Breast epithelium (tissue), 4 donors: ENCODE data around the gene CALM1. TPM values are rescaled to one million over a fixed set of nuclear protein-coding genes. Genes with fewer than 3 reads are reported as not detected.

Experiments used
- DNase-seq, 2 donors: peaks; one replicate each; pipeline ENCODE4 v3.0.0-alpha.2; 2019; ENCODE audit warnings: low spot score in 2 of 2
- H3K27ac ChIP-seq, 2 donors: fragments of 200-600 bp; sonication (generic) in 1 of 2; one replicate each; pipeline ENCODE4 v1.5.1; 2016 to 2019; ENCODE audit warnings: mild to moderate bottlenecking in 1 of 2
- H3K27me3 ChIP-seq, 2 donors: fragments of 200-600 bp; sonication (generic) in 1 of 2; one replicate each; pipeline versions ENCODE4 v1.5.1 to v1.6.0; 2017 to 2019; ENCODE audit warnings: control low read depth in 1 of 2, mild to moderate bottlenecking in 1 of 2
- H3K36me3 ChIP-seq: fragments of 200-600 bp; one replicate; pipeline ENCODE4 v1.5.1; 2019
- H3K4me1 ChIP-seq, 2 donors: fragments of 200-600 bp; sonication (generic); one replicate each; pipeline ENCODE4 v1.5.1; 2016 to 2019; ENCODE audit warnings: control low read depth in 1 of 2
- H3K4me3 ChIP-seq, 3 donors: fragments of 200-600 bp; sonication (generic); 1 replicate in 2 of 3; 2 replicates in 1 of 3; pipeline ENCODE4 v1.5.1; 2016 to 2019; ENCODE audit warnings: mild to moderate bottlenecking in 3 of 3, moderate library complexity in 2 of 3
- H3K9me3 ChIP-seq, 2 donors: fragments of 200-600 bp; sonication (generic) in 1 of 2; one replicate each; pipeline ENCODE4 v1.5.1; 2016 to 2019; ENCODE audit warnings: control low read depth in 1 of 2
- CTCF ChIP-seq, 3 donors: fragments of 450-650 bp; IDR thresholded peaks; one replicate each; pipeline ENCODE4 v1.5.1; 2016 to 2017; ENCODE audit warnings: antibody characterized with exemption in 3 of 3, mild to moderate bottlenecking in 3 of 3, moderate library complexity in 3 of 3
- POLR2A ChIP-seq: fragments of 450-650 bp; IDR thresholded peaks from one replicate; pipeline ENCODE4 v1.6.1; 2016; ENCODE audit warnings: antibody characterized with exemption, mild to moderate bottlenecking, moderate library complexity
- POLR2AphosphoS5 ChIP-seq, 3 donors: sonication (generic); formaldehyde crosslinking; IDR thresholded peaks; one replicate each; pipeline ENCODE4 v1.6.1; 2017; ENCODE audit warnings: antibody characterized with exemption in 3 of 3
- intact Hi-C: fragments of 100-400 bp; cut with DNase I; formaldehyde crosslinking; loops from one replicate; pipeline ENCODE4 v1.15.1; 2023; ENCODE audit warnings: low total_unique reads
- total RNA-seq, 3 donors: library from RNA; depleted of rRNA; stranded (reverse); fragments of >200 nt; gene quantifications; one replicate each; pipeline ENCODE4 v1.1.0, GENCODE V29; 2016

The CALM1 gene
- total RNA-seq, 3 donors from 2014 or later, result 186 to 332 (median 237) TPM

DNA sequence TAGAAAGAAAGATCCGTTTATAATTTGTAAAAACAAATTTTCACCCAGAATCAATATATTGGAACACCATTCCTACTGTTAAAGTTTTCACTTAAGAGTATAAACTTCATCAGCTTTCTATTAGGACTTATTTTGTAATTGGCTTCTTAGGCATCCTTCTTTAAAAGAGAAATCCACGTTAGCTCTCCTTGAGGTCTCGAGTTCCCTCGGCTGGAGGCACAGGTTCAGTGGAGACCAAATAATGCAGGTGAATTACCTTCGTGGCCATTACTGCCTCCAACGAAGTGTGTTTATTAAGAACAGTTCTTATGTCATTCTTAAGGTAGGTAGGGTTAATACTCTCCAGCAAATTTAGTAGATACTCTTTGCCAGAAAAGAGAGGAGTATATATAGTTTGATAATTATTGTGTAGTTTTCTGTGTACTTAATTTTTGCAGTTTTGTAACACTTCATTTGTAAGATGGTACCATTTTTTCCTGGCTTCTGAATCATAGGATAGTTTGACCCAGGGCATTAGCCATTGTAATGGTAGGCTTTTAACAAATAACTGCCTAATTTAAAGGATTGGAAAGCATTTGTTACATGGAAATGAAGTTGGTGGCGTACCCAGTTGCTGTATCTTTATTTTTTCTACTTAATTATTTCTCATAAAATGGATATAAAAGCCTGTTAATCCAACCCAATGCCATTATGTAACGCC lies 2.2 kb downstream of the CALM1 start:
- H3K4me3 ChIP-seq, result peak overlapping the region; percentile 93 to 97 (median 96)
- TF ChIP-seq CTCF (IDR thresholded peaks at IDR 0.05), result no peak
- TF ChIP-seq POLR2A, result no peak
- TF ChIP-seq POLR2AphosphoS5 (IDR thresholded peaks at IDR 0.05), result no peak
- peak overlapping the region; percentile 94 to 96 for H3K27ac ChIP-seq
- H3K36me3 ChIP-seq, result peaks cover 8% of the 10 kb centered on the region
- DNase-seq, result no peak
- H3K4me1 ChIP-seq, result peaks cover 0 to 6% of the 10 kb centered on the region in 2 donors
- no peaks in the 10 kb centered on the region for H3K9me3 ChIP-seq
- intact Hi-C loops, result loop anchor here (5.0 kb wide), 1 partner anchor 123 kb away; no protein-coding TSS in a partner anchor
- H3K27me3 ChIP-seq, result no peaks in the 10 kb centered on the region

DNA sequence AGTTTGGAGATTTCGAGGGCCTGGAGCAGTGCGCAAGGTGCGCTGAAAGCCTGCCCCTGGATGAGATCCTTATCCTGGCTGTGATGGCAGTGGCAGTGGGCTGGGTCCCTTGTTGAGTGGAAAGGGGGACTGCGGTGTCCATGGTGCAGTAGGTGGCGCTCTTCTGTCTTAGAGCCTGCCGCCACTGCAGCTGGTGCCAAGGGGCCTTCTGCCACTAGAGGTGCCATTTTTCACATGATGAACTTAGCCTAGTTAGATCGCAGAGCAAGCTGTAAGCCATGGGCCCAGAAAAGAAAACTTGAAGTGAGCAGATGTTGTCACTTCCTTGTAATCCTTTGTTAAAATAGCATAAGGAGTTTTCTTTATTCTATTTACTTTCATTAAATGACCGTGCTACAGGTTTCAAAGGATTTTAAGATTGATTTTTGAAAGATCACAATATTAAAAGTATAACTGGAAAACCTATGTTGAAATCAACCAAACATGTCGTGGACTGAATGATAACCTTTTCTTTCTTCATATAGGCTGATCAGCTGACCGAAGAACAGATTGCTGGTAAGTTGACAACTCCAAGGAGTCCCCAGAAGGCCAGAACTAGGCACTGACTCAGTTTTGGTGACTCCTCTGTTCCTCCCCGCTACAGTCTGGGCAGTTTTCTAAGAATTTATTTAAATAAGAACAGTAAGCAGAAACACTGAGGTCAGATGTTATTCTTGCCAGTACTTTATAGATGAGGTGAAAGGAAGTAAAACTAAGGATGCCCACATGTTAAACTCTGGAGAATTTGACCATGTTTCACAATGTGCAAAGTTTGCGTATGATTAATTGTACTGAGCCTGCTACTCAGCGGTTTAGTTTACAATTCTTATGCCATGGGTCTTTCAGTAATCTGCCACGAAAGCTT lies 3.0 kb downstream of the CALM1 start:
- Histone ChIP-seq H3K27ac (peak overlapping the region; percentile 94 to 96), H3K4me3 (peak overlapping the region; percentile 93 to 97 (median 96))
- intact Hi-C loops, result loop anchor here (5.0 kb wide), 1 partner anchor 123 kb away; no protein-coding TSS in a partner anchor

DNA sequence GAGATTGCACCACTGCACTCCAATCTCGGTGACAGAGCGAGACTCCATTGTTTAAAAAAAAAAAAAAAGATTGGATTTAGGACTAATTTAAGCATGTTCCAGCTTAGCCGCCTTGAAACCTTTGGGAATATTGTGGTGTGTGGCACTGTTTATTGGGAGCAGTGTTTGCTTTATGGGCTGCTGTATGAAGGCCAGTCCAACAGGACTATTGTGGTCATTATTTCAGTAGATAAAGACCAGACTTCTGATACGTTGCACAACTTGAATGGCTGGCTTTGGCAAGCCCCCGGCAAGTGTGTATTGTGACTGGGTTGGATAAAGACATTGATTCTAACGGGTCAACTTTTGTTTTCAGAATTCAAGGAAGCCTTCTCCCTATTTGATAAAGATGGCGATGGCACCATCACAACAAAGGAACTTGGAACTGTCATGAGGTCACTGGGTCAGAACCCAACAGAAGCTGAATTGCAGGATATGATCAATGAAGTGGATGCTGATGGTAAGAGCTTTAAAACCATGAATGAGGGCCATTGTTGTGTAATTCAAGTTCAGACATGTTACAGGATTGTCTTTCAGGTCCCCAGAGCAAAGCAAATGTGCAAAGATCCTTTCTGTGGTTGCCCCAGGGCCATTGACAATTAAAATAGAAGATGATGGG lies 4.2 kb downstream of the CALM1 start:
- Histone ChIP-seq H3K9me3 (no peaks in the 10 kb centered on the region), H3K4me1 (peaks cover 0 to 6% of the 10 kb centered on the region in 2 donors), H3K27me3 (no peaks in the 10 kb centered on the region), H3K27ac (no peak overlapping the region), H3K4me3 (no peak overlapping the region), H3K36me3 (peaks cover 9% of the 10 kb centered on the region)
- DNase-seq, result no peak
- intact Hi-C loops, result no loop called here
- TF ChIP-seq CTCF (IDR thresholded peaks at IDR 0.05), result no peak
- TF ChIP-seq POLR2AphosphoS5 (IDR thresholded peaks at IDR 0.05), result no peak
- TF ChIP-seq POLR2A, result no peak

More for the DNA sequence above, 3.0 kb downstream of the CALM1 start:
- no peak for TF ChIP-seq POLR2A
- TF ChIP-seq POLR2AphosphoS5 (IDR thresholded peaks at IDR 0.05), result peak; percentile 63 to 79 (median 67)
- TF ChIP-seq CTCF (IDR thresholded peaks at IDR 0.05), result peak; percentile 81 to 99 (median 99)
- H3K4me1 ChIP-seq, result peaks cover 0 to 6% of the 10 kb centered on the region in 2 donors
- DNase-seq, result peak; percentile 85 to 90
- H3K36me3 ChIP-seq, result peaks cover 9% of the 10 kb centered on the region
- H3K27me3 ChIP-seq, result no peaks in the 10 kb centered on the region
- H3K9me3 ChIP-seq, result no peaks in the 10 kb centered on the region

DNA sequence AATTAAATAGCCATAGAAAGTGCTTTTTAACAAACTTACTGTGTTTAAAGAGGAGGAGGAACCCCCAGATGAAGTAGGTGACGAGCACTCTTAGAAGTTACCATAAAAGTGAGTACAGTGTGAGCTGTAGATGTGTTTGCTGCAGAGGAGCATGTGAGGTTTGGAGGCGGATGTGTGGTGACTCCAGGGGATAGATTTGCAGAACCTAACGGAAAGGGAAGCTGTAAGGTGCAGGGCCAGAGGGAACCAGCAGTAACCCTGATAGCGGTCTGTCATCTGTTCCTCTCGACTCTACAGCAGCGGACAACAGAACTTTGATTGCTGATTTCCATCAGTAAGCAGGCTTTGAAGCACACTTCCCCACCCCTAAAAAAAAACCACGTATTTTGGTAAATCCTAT lies 5.2 kb downstream of the CALM1 start:
- Histone ChIP-seq H3K9me3 (no peaks in the 10 kb centered on the region), H3K27me3 (no peaks in the 10 kb centered on the region), H3K36me3 (peaks cover 9% of the 10 kb centered on the region), H3K4me1 (peaks cover 0 to 6% of the 10 kb centered on the region in 2 donors), H3K27ac (no peak overlapping the region), H3K4me3 (no peak overlapping the region)
- intact Hi-C loops, result no loop called here
- no peak for TF ChIP-seq POLR2AphosphoS5 (IDR thresholded peaks at IDR 0.05)
- no peak for TF ChIP-seq POLR2A
- no peak for TF ChIP-seq CTCF (IDR thresholded peaks at IDR 0.05)
- DNase-seq, result no peak
